Motor neuron (in vitro differentiated cells): ENCODE data around the gene PSMD3. TPM values are rescaled to one million over a fixed set of nuclear protein-coding genes. Genes with fewer than 3 reads are reported as not detected.
A peak's percentile ranks its signal among the peaks of the same experiment; 100 is the strongest.
"Not testable (repeated sequence)": the region's sequence is repeated elsewhere in the genome, so short reads cannot be mapped to it uniquely, and the experiment has no call there.

Source experiments
- ATAC-seq, 8 experiments: fragments of 200-7000 bp; cut with Tn5 transposase; replicated peaks in 6 of 8; 2 replicates each; pipeline ENCODE4 v1.8.0; 2021; ENCODE audit warnings: mild to moderate bottlenecking in 8 of 8, moderate library complexity in 8 of 8
- H3K27ac ChIP-seq, 2 donors: fragments of 250-450 bp; sonication (Bioruptor Pico); 2 replicates each; pipeline ENCODE4 v1.9.0; 2021; ENCODE audit warnings: antibody characterized with exemption in 2 of 2, mild to moderate bottlenecking in 2 of 2, moderate library complexity in 1 of 2
- H3K4me1 ChIP-seq, 2 donors: fragments of 250-450 bp; sonication (Bioruptor Pico); replicated peaks in 1 of 2; 2 replicates each; pipeline ENCODE4 v1.6.1; 2021; ENCODE audit warnings: antibody characterized with exemption in 2 of 2, mild to moderate bottlenecking in 2 of 2, moderate library complexity in 1 of 2
- H3K4me3 ChIP-seq, 5 donors: fragments of 250-450 bp; sonication (Bioruptor Pico); 2 replicates each; pipeline ENCODE4 v1.9.0; 2021; ENCODE audit warnings: antibody characterized with exemption in 5 of 5, mild to moderate bottlenecking in 5 of 5, moderate library complexity in 4 of 5
- WGBS, 10 experiments: fragments of 450-650 bp; shearing (Covaris generic); methylation state at CpG; one replicate each; pipeline ENCODE4 v1.0.0; 2022; 5-methylcytosine and 5-hydroxymethylcytosine counted together
- in situ Hi-C, 9 experiments: fragments of 400-800 bp; cut with MboI; loops; one replicate each; pipeline ENCODE4 v1.15.0; 2021; ENCODE audit warnings: low sequenced_read_pairs in 9 of 9, low pct_unique_long_range_greater_than_20kb in 2 of 9; ENCODE audit not compliant: unreplicated experiment in 9 of 9
- total RNA-seq, 8 experiments: library from RNA; unstranded; fragments of 300-600 nt; gene quantifications; 2 replicates each; pipeline versions ENCODE4 v1.2.3 to v1.2.4, GENCODE V29; 2022

PSMD3 gene
- total RNA-seq, 8 experiments from 2014 or later: 71.7 to 130 (median 104) TPM

- WGBS, 10 experiments: 60 to 100% (median 86%) methylated on average over 1 to 11 of the region's 11 CpGs; no CpG with 5 or more reads in 1 of the 10 experiments
- H3K4me3 ChIP-seq: no peak overlapping the region
- ATAC-seq: no peak
- no peak overlapping the region for H3K27ac ChIP-seq
- H3K4me1 ChIP-seq: no peaks in the 10 kb centered on the region
- in situ Hi-C loops: no loop called here
Measured at GRCh38 chr17:39988206-39988810, 7.7 kb downstream of the PSMD3 start.

- Histone ChIP-seq H3K4me3 (no peak overlapping the region), H3K4me1 (no peaks in the 10 kb centered on the region), H3K27ac (no peak overlapping the region)
- 95 to 100% (median 100%) methylated on average over 1 to 9 of the region's 11 CpGs; no CpG with 5 or more reads in 3 of the 10 experiments for WGBS, 10 experiments
- no peak for ATAC-seq
- in situ Hi-C loops: no loop called here
Measured at GRCh38 chr17:39994448-39994847, 13.8 kb downstream of the PSMD3 start.

GRCh38 chr17:39995438-39995837 lies 14.8 kb downstream of the PSMD3 start:
- WGBS, 10 experiments: 80 to 96% (median 89%) methylated on average over 1 to 4 of the region's 6 CpGs; no CpG with 5 or more reads in 6 of the 10 experiments
- no peak for ATAC-seq
- no peak overlapping the region for H3K4me3 ChIP-seq
- in situ Hi-C loops: no loop called here
- no peak overlapping the region for H3K27ac ChIP-seq
- H3K4me1 ChIP-seq: no peaks in the 10 kb centered on the region

GRCh38 chr17:39996162-39996561 lies 15.6 kb downstream of the PSMD3 start:
- in situ Hi-C loops: no loop called here
- H3K27ac ChIP-seq: no peak overlapping the region
- 80 to 100% (median 92%) methylated on average over 1 to 6 of the region's 8 CpGs; no CpG with 5 or more reads in 3 of the 10 experiments for WGBS, 10 experiments
- ATAC-seq: no peak
- no peaks in the 10 kb centered on the region for H3K4me1 ChIP-seq
- H3K4me3 ChIP-seq: no peak overlapping the region

DNA sequence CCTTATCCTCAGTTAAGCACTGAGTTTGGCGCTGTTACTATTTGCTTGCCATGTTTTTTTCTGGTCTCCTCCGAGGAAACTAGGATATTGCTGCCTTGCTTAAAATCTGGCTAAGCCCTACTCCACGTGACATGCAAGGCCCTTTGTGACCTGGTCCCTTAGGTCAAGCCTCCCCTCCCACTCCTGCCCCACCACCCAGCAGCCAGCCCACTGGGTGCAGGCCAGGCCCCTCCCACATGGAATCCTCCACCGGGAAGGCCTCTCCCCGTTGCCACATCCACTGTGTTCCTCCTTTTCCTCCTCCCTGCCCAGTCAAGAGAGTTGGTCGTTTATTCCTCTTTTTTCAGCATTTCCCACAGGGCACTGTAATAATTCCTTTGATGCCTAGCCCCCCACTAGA lies 16.2 kb downstream of the PSMD3 start:
- peak in 4 of 8 experiments; percentile 2 to 50 (median 24) for ATAC-seq
- H3K27ac ChIP-seq: no peak overlapping the region
- H3K4me3 ChIP-seq: no peak overlapping the region
- in situ Hi-C loops: no loop called here
- H3K4me1 ChIP-seq: no peaks in the 10 kb centered on the region
- 25 to 100% (median 80%) methylated on average over 1 to 4 of the region's 6 CpGs; no CpG with 5 or more reads in 5 of the 10 experiments for WGBS, 10 experiments

GRCh38 chr17:39997543-39997942 lies 16.9 kb downstream of the PSMD3 start:
- ATAC-seq: peak in 4 of 8 experiments; percentile 32 to 48 (median 32)
- no peak overlapping the region for H3K27ac ChIP-seq
- WGBS, 10 experiments: no CpG with 5 or more reads among the region's 4 CpGs
- H3K4me3 ChIP-seq: no peak overlapping the region
- in situ Hi-C loops: no loop called here
- no peaks in the 10 kb centered on the region for H3K4me1 ChIP-seq

DNA sequence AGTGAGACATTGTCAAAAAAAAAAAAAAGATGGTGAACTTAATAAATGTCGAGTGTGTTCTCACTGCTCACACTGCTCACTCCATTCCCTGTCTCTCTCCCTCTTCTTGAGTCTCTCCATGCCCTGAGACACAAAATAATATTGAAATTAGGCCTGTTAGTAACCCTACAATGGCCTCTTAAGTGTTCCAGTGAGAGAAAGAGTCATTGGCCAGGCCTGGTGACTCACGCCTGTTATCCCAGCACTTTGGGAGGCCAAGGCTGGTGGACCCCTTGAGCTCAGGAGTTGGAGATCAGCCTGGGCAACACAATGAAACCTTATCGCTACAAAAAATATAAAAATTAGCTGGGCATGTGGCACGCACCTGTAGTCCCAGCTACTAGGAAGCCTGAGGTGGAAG lies 18.5 kb downstream of the PSMD3 start:
- no peak overlapping the region for H3K4me3 ChIP-seq
- no peak overlapping the region for H3K27ac ChIP-seq
- 42 to 100% (median 83%) methylated on average over 1 to 4 of the region's 4 CpGs; no CpG with 5 or more reads in 1 of the 10 experiments for WGBS, 10 experiments
- in situ Hi-C loops: no loop called here
- H3K4me1 ChIP-seq: no peaks in the 10 kb centered on the region
- peak in 3 of 8 experiments; percentile 6 to 41 (median 33) for ATAC-seq

DNA sequence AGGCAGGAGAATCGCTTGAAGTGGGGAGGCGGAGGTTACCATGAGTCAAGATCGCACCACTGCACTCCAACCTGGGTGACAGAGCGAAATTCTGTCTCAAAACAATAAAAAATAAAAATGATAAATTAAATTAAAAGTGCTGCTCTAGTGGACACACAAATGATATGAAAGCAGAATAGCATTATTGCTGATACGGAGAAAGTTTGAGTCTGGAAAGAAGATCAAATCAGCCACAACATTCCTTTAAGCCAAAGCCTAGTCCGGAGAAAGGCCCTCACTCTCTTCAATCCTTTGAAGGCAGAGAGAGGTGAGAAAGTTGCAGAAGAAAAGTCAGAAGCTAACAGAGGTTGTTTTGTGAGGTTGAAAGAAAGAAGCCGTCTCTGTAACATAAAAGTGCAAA lies 19.6 kb downstream of the PSMD3 start:
- in situ Hi-C loops: loop anchor here in 3 of 9 experiments (25.0 kb wide), 1 partner anchor 287 kb away; the partner anchor contains the start of gene CDC6 (in 3 of the 3)
- Histone ChIP-seq H3K27ac (no peak overlapping the region), H3K4me3 (no peak overlapping the region), H3K4me1 (no peaks in the 10 kb centered on the region)
- 60 to 100% (median 90%) methylated on average over 1 to 6 of the region's 7 CpGs; no CpG with 5 or more reads in 1 of the 10 experiments for WGBS, 10 experiments
- ATAC-seq: no peak

DNA sequence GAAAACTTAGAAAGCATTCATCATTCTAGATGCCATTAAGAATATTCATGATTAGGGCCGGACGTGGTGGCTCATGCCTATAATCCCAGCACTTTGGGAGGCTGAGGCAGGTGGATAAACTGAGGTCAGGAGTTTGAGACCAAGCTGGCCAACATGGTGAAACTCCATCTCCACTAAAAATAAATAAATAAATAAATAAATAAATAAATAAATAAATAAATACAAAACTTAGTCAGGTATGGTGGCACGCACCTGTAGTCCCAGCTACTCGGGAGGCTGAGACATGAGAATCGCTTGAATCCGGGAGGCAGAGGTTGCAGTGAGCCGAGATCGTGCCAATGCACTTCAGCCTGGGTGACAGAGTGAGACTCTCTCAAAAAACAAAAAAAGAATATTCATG lies 20.7 kb downstream of the PSMD3 start:
- in situ Hi-C loops: loop anchor here in 3 of 9 experiments (25.0 kb wide), 1 partner anchor 286 kb away; the partner anchor contains the start of gene CDC6 (in 3 of the 3)
- not testable (repeated sequence) for H3K27ac ChIP-seq, H3K4me3 ChIP-seq, H3K4me1 ChIP-seq, ATAC-seq
- 80 to 100% (median 89%) methylated on average over 3 to 8 of the region's 8 CpGs; no CpG with 5 or more reads in 2 of the 10 experiments for WGBS, 10 experiments

GRCh38 chr17:40004072-40004471 lies 23.5 kb downstream of the PSMD3 start:
- no peak for ATAC-seq
- H3K4me1 ChIP-seq: no peaks in the 10 kb centered on the region
- H3K4me3 ChIP-seq: no peak overlapping the region
- H3K27ac ChIP-seq: no peak overlapping the region
- 33 to 100% (median 88%) methylated on average over 1 to 9 of the region's 9 CpGs for WGBS, 10 experiments
- in situ Hi-C loops: loop anchor here in 3 of 9 experiments (25.0 kb wide), 1 partner anchor 283 kb away; the partner anchor contains the start of gene CDC6 (in 3 of the 3)

DNA sequence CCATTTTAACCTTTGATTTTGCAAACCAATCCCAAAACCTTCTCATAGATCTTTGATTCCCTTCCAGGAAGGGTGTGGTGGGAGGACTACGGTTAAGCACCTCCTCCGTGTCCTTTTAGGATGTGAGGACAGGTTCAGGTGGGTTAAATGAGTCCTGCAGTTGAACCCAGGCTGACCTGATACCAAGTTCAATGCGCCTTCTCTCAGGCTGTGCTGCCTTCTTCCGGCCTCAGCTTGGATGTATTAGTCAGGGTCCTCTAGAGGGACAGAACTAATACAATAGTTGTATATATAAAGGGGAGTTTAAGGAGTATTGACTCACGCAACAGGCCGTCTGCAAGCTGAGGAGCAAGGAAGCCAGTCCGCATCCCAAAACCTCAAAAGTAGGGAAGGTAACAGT lies 24.1 kb downstream of the PSMD3 start:
- Histone ChIP-seq H3K4me3 (no peak overlapping the region), H3K27ac (no peak overlapping the region), H3K4me1 (no peaks in the 10 kb centered on the region)
- 57 to 100% (median 92%) methylated on average over 1 to 7 of the region's 7 CpGs; no CpG with 5 or more reads in 3 of the 10 experiments for WGBS, 10 experiments
- no peak for ATAC-seq
- in situ Hi-C loops: loop anchor here in 3 of 9 experiments (25.0 kb wide), 1 partner anchor 283 kb away; the partner anchor contains the start of gene CDC6 (in 3 of the 3)

DNA sequence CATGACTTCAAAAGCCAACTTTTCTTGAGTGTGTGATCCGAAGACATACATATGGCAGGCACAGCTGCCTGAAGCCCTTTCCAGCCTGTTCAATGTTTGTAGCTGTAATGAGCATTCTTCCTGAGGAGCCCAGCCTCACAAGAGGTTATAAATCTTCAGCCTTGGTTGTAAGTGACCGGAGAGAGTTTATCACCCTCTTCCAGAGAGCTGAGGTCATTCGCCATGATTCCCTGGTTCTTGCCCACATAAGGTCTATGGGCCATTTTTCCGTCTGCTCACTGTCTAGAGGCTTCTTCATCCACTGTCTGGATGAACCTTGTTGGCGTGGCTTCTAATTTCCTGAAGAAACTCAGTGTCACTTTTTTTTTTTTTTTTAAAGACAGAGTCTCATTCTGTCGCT lies 24.9 kb downstream of the PSMD3 start:
- in situ Hi-C loops: loop anchor here in 3 of 9 experiments (25.0 kb wide), 1 partner anchor 282 kb away; the partner anchor contains the start of gene CDC6 (in 3 of the 3)
- Histone ChIP-seq H3K27ac (no peak overlapping the region), H3K4me3 (no peak overlapping the region), H3K4me1 (no peaks in the 10 kb centered on the region)
- 0 to 88% (median 73%) methylated on average over 1 to 6 of the region's 6 CpGs for WGBS, 10 experiments
- peak in 4 of 8 experiments; percentile 24 to 63 (median 50) for ATAC-seq

- H3K4me1 ChIP-seq, ATAC-seq, H3K27ac ChIP-seq, H3K4me3 ChIP-seq: not testable (repeated sequence)
- WGBS, 10 experiments: 96% methylated on average over 5 of the region's 38 CpGs; no CpG with 5 or more reads in 9 of the 10 experiments
- in situ Hi-C loops: loop anchor here in 3 of 9 experiments (25.0 kb wide), 1 partner anchor 276 kb away; the partner anchor contains the start of gene CDC6 (in 3 of the 3)
Measured at GRCh38 chr17:40010946-40011500, 30.4 kb downstream of the PSMD3 start.
